ENCODE results near the gene ATP7B.

- no peak for TF ChIP-seq CTCF (conservative IDR thresholded peaks at IDR 0.05; ENCODE audit: low read length)
- TF ChIP-seq EZH2phosphoT487 (IDR thresholded peaks at IDR 0.05; ENCODE audit: borderline replicate concordance, low read depth, low read length) = no peak
Measured at GRCh38 chr13:52029569-52029968, 18.3 kb upstream of the ATP7B start.
